Measurements from ENCODE around the gene CIB1.

DNA sequence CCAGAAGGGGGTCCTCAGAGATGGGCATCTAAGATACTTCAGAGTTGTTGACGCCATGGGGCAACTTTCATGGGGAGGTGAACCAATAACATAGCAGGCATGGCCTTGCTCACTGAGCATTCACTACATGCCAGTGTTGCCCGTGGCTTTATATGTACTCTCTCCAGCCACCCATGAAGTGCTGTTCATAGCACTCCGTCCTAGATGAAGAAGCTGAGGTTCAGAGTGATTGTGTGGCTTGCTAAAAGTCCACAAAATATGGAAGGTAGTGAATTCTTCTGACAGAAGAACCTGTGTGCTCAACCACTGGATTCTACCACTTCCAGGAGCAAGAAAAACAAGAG lies 42.4 kb downstream of the CIB1 start:
- TF ChIP-seq, protein P1, sequence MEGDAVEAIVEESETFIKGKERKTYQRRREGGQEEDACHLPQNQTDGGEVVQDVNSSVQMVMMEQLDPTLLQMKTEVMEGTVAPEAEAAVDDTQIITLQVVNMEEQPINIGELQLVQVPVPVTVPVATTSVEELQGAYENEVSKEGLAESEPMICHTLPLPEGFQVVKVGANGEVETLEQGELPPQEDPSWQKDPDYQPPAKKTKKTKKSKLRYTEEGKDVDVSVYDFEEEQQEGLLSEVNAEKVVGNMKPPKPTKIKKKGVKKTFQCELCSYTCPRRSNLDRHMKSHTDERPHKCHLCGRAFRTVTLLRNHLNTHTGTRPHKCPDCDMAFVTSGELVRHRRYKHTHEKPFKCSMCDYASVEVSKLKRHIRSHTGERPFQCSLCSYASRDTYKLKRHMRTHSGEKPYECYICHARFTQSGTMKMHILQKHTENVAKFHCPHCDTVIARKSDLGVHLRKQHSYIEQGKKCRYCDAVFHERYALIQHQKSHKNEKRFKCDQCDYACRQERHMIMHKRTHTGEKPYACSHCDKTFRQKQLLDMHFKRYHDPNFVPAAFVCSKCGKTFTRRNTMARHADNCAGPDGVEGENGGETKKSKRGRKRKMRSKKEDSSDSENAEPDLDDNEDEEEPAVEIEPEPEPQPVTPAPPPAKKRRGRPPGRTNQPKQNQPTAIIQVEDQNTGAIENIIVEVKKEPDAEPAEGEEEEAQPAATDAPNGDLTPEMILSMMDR (IDR thresholded peaks at IDR 0.05): no peak
- no peak for TF ChIP-seq BHLHE40 (IDR thresholded peaks at IDR 0.05; ENCODE audit: low read depth, low read length)
- no peak for TF ChIP-seq RNF2 (IDR thresholded peaks at IDR 0.05; ENCODE audit: borderline replicate concordance, low read depth)
- TF ChIP-seq EP300 (IDR thresholded peaks at IDR 0.05): no peak

Measured in A549 (cell line).